ENCODE data around the gene PDLIM3. TPM values are rescaled to one million over a fixed set of nuclear protein-coding genes. Genes with fewer than 3 reads are reported as not detected.

PDLIM3 gene
- total and polyA plus RNA-seq, 2 donors (not counting 1 experiment from before 2014, with no cell fraction given), result 0.15 TPM; not detected in 1

DNA sequence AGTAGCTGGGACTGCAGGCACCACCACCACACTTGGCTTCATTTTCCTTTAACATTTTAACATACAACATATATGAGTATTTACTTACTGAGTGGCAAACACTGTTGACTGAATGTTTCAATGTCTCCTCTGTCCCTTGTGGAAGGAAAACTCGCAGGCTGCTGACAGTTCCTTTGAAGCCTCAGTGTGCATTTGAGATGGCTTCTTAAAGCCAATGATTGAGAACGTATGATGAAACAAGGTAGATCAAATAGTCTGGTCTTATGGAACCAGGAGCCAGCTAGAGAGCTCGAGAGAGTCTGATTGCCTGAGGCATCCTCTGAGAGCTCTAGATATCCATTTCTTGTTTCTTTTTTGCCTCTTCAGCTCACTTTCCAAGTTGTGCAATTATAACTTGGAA, 43.0 kb upstream of the PDLIM3 start:
- Histone ChIP-seq H2AFZ (ENCODE audit: insufficient read depth, low read depth, low read length, poor library complexity, severe bottlenecking) (no peak overlapping the region), H3K36me3 (replicated peaks in 1 of 2; ENCODE audit: control extremely low read depth in 1 of 2, control insufficient read depth in 1 of 2, extremely low read depth in 1 of 2, insufficient read depth in 2 of 2, low read length in 1 of 2) (no peaks in the 10 kb centered on the region), H3K4me1 (ENCODE audit: control insufficient read depth in 2 of 2, insufficient read depth in 2 of 2, low read length in 2 of 2) (no peaks in the 10 kb centered on the region), H3K79me2 (ENCODE audit: control insufficient read depth, insufficient read depth, low read length) (no peaks in the 10 kb centered on the region), H4K20me1 (ENCODE audit: control insufficient read depth, insufficient read depth, low read length, poor library complexity, severe bottlenecking) (no peaks in the 10 kb centered on the region), H3K4me2 (replicated peaks; ENCODE audit: low read depth, low read length, poor library complexity, severe bottlenecking) (no peak overlapping the region), H3K27ac (ENCODE audit: low read length in 2 of 2) (no peak overlapping the region), H3K27me3 (replicated peaks in 1 of 4; ENCODE audit: control extremely low read depth in 1 of 4, control insufficient read depth in 3 of 4, insufficient read depth in 4 of 4, low read length in 3 of 4) (peaks cover 0 to 8% (median 0%) of the 10 kb centered on the region in 4 experiments), H3K9ac (ENCODE audit: low read length) (no peak overlapping the region), H3K4me3 (ENCODE audit: control extremely low read depth in 1 of 5, extremely low read depth in 1 of 5, insufficient read depth in 1 of 5, low read depth in 2 of 5, low read length in 4 of 5) (no peak overlapping the region), H3K9me3 (ENCODE audit: control extremely low read depth in 1 of 3, control insufficient read depth in 2 of 3, insufficient read depth in 1 of 3, low read length in 2 of 3) (peaks cover 0 to 3% (median 0%) of the 10 kb centered on the region in 3 donors)
- H3K27me3 Mint-ChIP-seq, result peaks cover 30% of the 10 kb centered on the region
- ChIA-PET POLR2A (no interaction called here), CTCF (no interaction called here)
- H3K4me3 Mint-ChIP-seq, result no peak overlapping the region
- TF ChIP-seq, protein P1, sequence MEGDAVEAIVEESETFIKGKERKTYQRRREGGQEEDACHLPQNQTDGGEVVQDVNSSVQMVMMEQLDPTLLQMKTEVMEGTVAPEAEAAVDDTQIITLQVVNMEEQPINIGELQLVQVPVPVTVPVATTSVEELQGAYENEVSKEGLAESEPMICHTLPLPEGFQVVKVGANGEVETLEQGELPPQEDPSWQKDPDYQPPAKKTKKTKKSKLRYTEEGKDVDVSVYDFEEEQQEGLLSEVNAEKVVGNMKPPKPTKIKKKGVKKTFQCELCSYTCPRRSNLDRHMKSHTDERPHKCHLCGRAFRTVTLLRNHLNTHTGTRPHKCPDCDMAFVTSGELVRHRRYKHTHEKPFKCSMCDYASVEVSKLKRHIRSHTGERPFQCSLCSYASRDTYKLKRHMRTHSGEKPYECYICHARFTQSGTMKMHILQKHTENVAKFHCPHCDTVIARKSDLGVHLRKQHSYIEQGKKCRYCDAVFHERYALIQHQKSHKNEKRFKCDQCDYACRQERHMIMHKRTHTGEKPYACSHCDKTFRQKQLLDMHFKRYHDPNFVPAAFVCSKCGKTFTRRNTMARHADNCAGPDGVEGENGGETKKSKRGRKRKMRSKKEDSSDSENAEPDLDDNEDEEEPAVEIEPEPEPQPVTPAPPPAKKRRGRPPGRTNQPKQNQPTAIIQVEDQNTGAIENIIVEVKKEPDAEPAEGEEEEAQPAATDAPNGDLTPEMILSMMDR (IDR thresholded peaks at IDR 0.05), result no peak
- TF ChIP-seq EZH2 (IDR thresholded peaks at IDR 0.05; ENCODE audit: borderline replicate concordance, insufficient read depth, low read depth, low read length, poor library complexity, severe bottlenecking), result no peak
- DNase-seq (no peak), ATAC-seq (ENCODE audit: low read depth) (no peak)
- no peaks in the 10 kb centered on the region for H3K4me1 Mint-ChIP-seq
- no peak overlapping the region for H3K27ac Mint-ChIP-seq
- WGBS (ENCODE audit: insufficient coverage), result 70% methylated on average over 3 of the region's 3 CpGs
- intact Hi-C loops (cut with micrococcal nuclease), result no loop called here
- no peaks in the 10 kb centered on the region for H3K9me3 Mint-ChIP-seq (ENCODE audit: insufficient read depth)

DNA sequence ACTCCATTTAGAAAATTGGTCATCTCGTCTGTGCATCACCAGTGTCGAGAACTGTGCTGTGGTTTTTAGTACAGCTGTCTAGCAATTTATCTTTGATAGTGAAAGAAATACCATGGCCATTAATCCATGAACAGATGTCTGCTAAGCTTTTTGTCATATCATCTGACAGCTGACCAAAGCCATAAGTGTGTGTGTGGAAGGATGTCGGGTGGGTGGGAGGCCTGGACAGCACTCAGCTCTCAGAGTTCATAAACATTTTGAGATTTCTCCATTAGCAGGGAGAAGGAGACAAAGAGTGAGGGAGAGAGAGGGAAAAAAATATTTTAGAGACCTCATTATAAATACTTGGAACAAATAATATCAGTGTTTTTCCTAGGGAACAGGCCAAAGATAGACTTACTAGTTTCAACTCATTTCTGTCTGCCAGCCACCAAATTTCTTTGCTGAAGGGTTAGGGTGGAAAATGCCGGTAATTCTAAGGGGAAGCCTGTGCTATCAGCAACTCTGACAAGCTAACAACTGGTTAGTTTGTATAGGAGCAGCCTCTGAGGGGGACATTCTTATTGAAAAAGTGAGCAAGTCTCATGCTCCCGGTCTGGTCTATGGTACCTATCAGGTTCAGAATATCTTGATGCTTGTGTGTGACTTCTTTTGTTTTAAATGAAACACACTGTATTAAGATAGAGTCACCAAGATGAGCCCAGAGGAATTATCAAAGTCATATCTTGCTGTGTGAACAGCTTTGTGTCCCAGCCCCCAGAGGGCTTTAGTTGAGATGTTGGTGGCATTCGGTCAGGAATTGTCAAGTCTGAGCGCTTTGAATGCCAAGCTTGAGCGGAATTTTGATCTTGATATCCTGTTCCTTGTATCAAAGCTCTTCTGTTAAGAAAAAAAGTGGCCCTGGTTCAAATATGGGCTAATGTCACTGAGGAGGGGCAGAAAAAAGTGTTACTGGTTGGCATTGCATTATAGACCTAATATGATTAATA, 41.9 kb upstream of the PDLIM3 start:
- H3K9me3 Mint-ChIP-seq (ENCODE audit: insufficient read depth), result no peaks in the 10 kb centered on the region
- no peak overlapping the region for H3K27ac Mint-ChIP-seq
- Histone ChIP-seq H3K9ac (ENCODE audit: low read length) (no peak overlapping the region), H3K27ac (ENCODE audit: low read length in 2 of 2) (no peak overlapping the region), H3K27me3 (replicated peaks in 1 of 4; ENCODE audit: control extremely low read depth in 1 of 4, control insufficient read depth in 3 of 4, insufficient read depth in 4 of 4, low read length in 3 of 4) (peaks cover 0 to 8% (median 0%) of the 10 kb centered on the region in 4 experiments), H3K36me3 (replicated peaks in 1 of 2; ENCODE audit: control extremely low read depth in 1 of 2, control insufficient read depth in 1 of 2, extremely low read depth in 1 of 2, insufficient read depth in 2 of 2, low read length in 1 of 2) (no peaks in the 10 kb centered on the region), H4K20me1 (ENCODE audit: control insufficient read depth, insufficient read depth, low read length, poor library complexity, severe bottlenecking) (no peaks in the 10 kb centered on the region), H3K4me3 (ENCODE audit: control extremely low read depth in 1 of 5, extremely low read depth in 1 of 5, insufficient read depth in 1 of 5, low read depth in 2 of 5, low read length in 4 of 5) (no peak overlapping the region), H3K9me3 (ENCODE audit: control extremely low read depth in 1 of 3, control insufficient read depth in 2 of 3, insufficient read depth in 1 of 3, low read length in 2 of 3) (peaks cover 0 to 3% (median 0%) of the 10 kb centered on the region in 3 donors), H3K4me2 (replicated peaks; ENCODE audit: low read depth, low read length, poor library complexity, severe bottlenecking) (no peak overlapping the region), H3K79me2 (ENCODE audit: control insufficient read depth, insufficient read depth, low read length) (no peaks in the 10 kb centered on the region), H3K4me1 (ENCODE audit: control insufficient read depth in 2 of 2, insufficient read depth in 2 of 2, low read length in 2 of 2) (no peaks in the 10 kb centered on the region), H2AFZ (ENCODE audit: insufficient read depth, low read depth, low read length, poor library complexity, severe bottlenecking) (no peak overlapping the region)
- ChIA-PET CTCF (interaction anchor here (0.9 to 1.9 kb wide), 2 partner anchors 9 to 21 kb away, joined by 3 to 5 read pairs; no protein-coding TSS in a partner anchor), POLR2A (no interaction called here)
- intact Hi-C loops (cut with micrococcal nuclease), result no loop called here
- ATAC-seq (ENCODE audit: low read depth), result no peak
- no peak for DNase-seq
- WGBS (ENCODE audit: insufficient coverage), result 92% methylated on average over 6 of the region's 8 CpGs
- TF ChIP-seq, protein P1 (IDR thresholded peaks at IDR 0.05), result no peak
- no peak for TF ChIP-seq EZH2 (IDR thresholded peaks at IDR 0.05; ENCODE audit: borderline replicate concordance, insufficient read depth, low read depth, low read length, poor library complexity, severe bottlenecking)
- no peaks in the 10 kb centered on the region for H3K4me1 Mint-ChIP-seq
- H3K4me3 Mint-ChIP-seq, result no peak overlapping the region
- peaks cover 22% of the 10 kb centered on the region for H3K27me3 Mint-ChIP-seq
